Fibroblast of villous mesenchyme (primary cell): ENCODE measurements around the gene AGBL4. TPM values are rescaled to one million over a fixed set of nuclear protein-coding genes. Genes with fewer than 3 reads are reported as not detected.
A peak's percentile ranks its signal among the peaks of the same experiment; 100 is the strongest.

Experiments
- DNase-seq: peaks from one replicate; pipeline ENCODE4 v3.0.0-alpha.2; 2010; ENCODE audit warnings: low read depth
- H3K4me3 ChIP-seq: 2 replicates; pipeline ENCODE4 v1.5.1; 2011; ENCODE audit warnings: low read depth, mild to moderate bottlenecking, low read length
- CTCF ChIP-seq: IDR thresholded peaks from 2 replicates; pipeline ENCODE4 v1.5.1; 2012; ENCODE audit warnings: low read depth, mild to moderate bottlenecking, low read length; ENCODE audit not compliant: insufficient read depth
- total RNA-seq: library from RNA; depleted of rRNA; stranded (reverse); fragments of >200 nt; gene quantifications from 2 replicates; pipeline ENCODE4 v1.2.3, GENCODE V29; 2012

AGBL4 gene
- total RNA-seq, 1 donor, result not detected

GRCh38 chr1:48695161-48695560 is 1328.6 kb downstream of the AGBL4 start:
- TF ChIP-seq CTCF, result no peak
- DNase-seq, result no peak
- H3K4me3 ChIP-seq, result no peak overlapping the region

- H3K4me3 ChIP-seq, result no peak overlapping the region
- no peak for TF ChIP-seq CTCF
- DNase-seq, result no peak
These were observed 1330.0 kb downstream of the AGBL4 start for GRCh38 chr1:48693674-48694320.

- no peak for TF ChIP-seq CTCF
- no peak overlapping the region for H3K4me3 ChIP-seq
- DNase-seq, result no peak
These were observed 1330.6 kb downstream of the AGBL4 start for GRCh38 chr1:48693180-48693579.

GRCh38 chr1:48692235-48692634 is 1331.5 kb downstream of the AGBL4 start:
- H3K4me3 ChIP-seq, result no peak overlapping the region
- no peak for TF ChIP-seq CTCF
- DNase-seq, result no peak

GRCh38 chr1:48691429-48692001 is 1332.2 kb downstream of the AGBL4 start:
- TF ChIP-seq CTCF, result no peak
- no peak overlapping the region for H3K4me3 ChIP-seq
- no peak for DNase-seq

- no peak for DNase-seq
- H3K4me3 ChIP-seq, result no peak overlapping the region
- TF ChIP-seq CTCF, result peak; percentile 33
These were observed 1335.5 kb downstream of the AGBL4 start for GRCh38 chr1:48688102-48688760.
